T-helper 2 cell (primary cell): ENCODE results near the gene GPR148.
"Not testable (repeated sequence)": the region's sequence is repeated elsewhere in the genome, so short reads cannot be mapped to it uniquely, and the experiment has no call there.

Source experiments
- DNase-seq, 5 experiments: peaks; one replicate each; pipeline versions ENCODE4 v3.0.0 to v3.0.0-alpha.2; 2012 to 2022
- total RNA-seq, 2 donors: gene quantifications; one replicate each; lab custom pipeline; 2026; lab: John Stamatoyannopoulos, UW

The GPR148 gene
- total RNA-seq: 0 reads per million in 2 donors

GRCh38 chr2:130728549-130729316, at the start of gene GPR148:
GPR148 (plus strand) TSS chr2:130729070; CDS start chr2:130729152, 82 bp downstream.
- DNase-seq: peak in 1 of 5 experiments; percentile 12

DNA sequence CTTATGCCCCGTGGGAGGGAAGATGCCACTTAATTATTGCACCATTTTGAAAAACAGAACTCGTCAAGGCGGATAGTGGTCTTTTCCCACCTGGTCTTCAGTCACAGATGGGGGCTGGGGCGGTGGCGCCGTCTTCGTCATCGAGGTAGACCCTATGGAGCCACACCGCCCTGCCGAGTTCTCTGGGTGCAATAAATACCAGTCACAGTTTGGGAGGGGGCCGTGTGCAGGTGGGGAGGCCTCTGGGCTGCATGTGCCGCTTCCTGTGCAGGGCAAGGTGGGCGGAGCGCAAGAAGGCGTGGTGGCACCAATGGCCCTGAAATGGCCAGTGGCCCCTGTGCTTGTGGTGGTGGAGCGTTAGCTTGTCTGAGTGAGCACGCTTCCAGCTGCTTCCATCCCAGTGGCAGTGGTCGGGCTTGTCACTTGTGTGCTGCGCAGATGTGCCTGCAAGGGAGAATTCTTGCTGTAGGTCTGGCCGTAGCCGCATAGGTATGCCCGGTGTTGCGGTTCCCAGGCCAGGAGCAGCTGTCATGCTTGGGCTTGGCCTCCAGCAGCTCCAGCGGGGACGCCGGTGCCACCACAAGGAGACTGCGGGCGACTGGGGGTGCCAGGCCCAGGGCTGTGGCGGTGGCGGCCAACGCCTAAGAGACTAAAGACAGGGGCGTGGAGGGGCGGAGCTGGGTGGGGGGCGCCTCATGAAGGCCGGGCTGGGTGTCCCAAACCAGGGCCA, 36.7 kb upstream of the GPR148 start:
- not testable (repeated sequence) for DNase-seq

- DNase-seq: not testable (repeated sequence)
Measured at GRCh38 chr2:130693474-130693873, 35.4 kb upstream of the GPR148 start.

DNA sequence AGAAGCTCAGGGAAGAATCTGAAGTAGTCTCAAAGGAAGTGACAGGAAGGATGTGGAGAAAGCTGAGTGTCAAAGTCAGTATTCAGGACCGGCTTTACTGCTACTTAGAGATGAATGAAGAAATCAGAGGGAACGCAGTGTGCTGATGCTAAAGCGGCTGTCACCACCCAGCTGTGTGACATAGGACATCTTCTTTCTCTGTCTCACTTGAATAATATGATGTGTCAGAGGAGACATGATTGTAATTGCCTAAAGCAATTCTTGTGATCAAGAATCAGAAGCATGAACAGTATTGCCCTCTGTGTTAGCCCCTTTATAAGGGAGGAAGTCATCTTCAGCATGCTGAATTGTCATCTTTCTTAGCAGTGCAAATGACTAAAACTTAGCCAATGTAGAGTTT, 25.6 kb upstream of the GPR148 start:
- not testable (repeated sequence) for DNase-seq

- DNase-seq: not testable (repeated sequence)
Measured at GRCh38 chr2:130714795-130715194, 14.1 kb upstream of the GPR148 start.

DNA sequence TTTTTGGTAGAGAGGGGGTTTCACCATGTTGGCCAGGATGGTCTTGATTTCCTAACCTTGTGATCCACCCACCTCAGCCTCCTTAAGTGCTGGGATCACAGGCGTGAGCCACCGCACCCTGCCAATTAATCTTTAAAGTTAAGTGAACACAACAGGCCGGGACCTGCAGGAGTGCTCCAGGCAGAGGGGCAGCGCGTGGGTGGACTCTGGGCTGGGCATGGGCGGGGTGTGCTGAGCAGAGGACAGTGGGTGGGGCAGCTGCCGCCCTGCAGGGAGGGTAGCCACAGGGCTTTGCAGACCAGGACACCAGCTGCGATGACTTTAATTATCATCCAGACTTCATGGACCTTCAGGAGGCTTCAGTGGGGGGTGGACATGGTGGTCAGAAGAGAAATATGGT, 8.8 kb upstream of the GPR148 start:
- no peak for DNase-seq

DNA sequence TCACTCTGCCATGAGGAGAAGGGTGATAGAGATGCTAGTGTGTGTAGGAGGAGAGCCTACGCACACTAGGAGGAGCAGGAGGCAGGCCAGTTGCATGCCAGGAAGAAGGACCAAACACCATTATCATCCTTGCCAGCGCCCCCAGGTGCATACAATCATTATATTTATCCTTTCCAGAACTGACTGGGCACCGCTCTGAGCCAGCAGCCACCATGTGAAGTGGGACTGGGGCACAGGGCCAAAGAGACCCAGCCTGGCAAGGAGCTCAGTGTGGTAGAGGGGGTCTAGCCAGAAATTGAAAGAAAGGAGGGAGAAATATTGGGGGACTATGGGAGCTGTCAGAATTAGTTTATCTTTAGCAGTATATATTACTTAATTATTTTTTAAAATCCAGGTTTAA, 8.3 kb upstream of the GPR148 start:
- DNase-seq: no peak

DNA sequence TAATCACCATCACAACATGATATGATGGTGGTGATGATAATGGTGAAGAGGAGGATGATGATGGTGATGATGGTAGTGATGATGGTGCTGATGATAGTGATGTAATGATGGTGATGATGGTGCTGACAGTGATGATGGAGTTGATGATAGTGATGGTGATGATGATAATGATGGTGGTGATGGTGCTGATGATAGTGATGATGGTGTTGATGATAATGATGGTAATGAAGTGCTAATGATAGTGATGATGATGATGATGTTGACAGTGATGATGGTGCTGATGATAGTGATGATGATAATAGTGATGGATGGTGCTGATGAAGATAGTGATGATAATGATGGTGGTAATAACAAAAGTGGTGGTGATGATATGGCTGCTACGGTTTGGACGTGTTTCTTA, 4.4 kb upstream of the GPR148 start:
- no peak for DNase-seq

GRCh38 chr2:130726614-130727180, 2.2 kb upstream of the GPR148 start:
- no peak for DNase-seq

DNA sequence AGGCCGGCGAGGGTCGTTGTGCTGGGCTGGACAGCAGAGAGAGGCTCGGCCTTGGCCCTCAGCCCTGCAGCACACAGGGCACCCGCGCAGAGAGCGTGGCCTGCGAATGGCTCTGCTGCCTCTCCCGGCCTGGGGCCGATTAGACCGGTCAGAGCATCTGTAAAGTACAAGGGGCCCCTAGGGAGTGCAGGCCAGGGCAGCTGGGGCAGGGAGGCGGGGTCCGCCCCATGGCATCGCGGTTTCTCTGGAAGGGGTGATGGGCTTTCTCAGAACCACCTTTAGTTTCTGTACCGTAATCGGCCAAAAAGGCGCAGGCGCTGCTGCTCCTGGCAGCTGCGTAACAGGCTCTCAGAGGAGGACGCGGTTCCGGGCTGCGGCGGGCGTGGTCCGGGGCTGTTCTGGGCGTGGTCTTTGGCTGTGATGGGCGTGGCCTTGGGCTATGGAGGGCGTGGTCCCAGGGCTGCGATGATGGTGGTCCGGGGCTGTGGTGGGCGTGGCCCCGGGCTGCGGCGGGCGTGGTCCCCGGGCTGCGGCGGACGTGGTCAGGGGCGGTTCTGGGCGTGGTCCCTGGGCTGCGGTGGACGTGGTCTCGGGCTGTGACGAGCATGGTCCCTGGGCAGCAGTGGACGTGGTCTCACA, 1.5 kb upstream of the GPR148 start:
- peak; percentile 75 to 90 (median 85) for DNase-seq

DNA sequence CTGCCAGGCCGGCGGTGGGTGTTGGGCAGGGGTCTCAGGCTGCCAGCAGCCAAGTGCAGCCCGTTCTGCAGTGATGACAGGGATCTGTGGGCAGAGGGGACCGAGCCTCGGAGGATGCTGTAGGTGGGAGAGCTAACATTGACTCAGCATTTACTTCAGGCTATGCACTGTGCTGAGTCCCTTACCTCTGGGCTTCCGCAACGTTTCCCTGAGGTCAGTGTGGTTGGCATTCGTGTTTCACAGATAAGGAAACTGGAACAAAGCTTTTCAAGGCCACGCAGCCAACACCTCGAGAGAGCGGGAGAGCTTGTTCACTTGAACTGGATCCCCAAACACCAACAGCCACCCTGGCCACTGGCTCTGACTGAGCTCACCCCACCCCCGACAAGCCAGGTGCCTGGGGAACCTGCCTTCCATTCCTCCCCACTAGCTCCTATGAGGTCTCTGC, 839 bp upstream of the GPR148 start:
- DNase-seq: peak in 4 of 5 experiments; percentile 17 to 75 (median 56)

GRCh38 chr2:130729322-130730299, 741 bp downstream of the GPR148 start:
- no peak for DNase-seq

- not testable (repeated sequence) for DNase-seq
Measured at GRCh38 chr2:130732257-130732656, 3.4 kb downstream of the GPR148 start.

DNA sequence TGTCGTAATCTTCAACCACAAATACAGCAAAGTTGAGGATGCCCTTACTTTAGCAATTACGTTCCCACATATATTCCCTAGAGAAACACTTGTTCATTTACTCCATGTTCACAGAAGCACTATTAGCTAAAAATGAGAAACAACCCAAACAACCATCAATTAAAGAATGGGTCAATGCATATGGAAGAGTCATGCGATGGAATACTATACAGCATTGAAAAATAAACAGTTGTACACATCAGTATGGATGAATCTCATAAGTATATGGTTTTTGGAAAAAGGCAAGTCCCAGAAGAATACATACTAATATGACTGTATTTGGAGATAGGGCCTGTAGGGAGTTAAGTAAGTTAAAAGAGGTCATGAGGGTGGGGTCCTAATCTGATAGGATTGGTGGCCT, 6.3 kb downstream of the GPR148 start:
- DNase-seq: no peak

- DNase-seq: no peak
Measured at GRCh38 chr2:130736487-130736886, 7.6 kb downstream of the GPR148 start.

DNA sequence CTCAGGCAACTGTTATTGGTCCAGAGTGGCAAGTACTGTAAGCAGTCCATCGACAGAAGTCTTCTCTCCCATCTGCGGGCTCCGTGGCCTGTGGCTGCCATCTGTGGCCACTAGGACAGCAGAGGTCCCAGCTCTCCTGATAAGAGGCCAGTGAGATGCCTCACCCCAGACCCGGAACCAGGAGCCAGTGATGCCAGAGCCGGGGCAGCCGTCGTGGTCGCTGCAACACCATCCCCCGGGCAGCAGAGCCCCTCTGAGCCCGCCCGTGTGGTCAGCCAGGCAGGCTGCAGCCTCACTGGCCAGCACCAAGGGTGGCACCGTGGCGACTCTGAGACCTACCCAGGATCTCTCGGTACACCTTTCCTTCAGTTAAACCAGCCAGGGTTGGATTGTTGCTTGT, 8.7 kb downstream of the GPR148 start:
- no peak for DNase-seq

- no peak for DNase-seq
Measured at GRCh38 chr2:130740671-130741070, 11.8 kb downstream of the GPR148 start.

GRCh38 chr2:130743278-130743677, 14.4 kb downstream of the GPR148 start:
- no peak for DNase-seq

DNA sequence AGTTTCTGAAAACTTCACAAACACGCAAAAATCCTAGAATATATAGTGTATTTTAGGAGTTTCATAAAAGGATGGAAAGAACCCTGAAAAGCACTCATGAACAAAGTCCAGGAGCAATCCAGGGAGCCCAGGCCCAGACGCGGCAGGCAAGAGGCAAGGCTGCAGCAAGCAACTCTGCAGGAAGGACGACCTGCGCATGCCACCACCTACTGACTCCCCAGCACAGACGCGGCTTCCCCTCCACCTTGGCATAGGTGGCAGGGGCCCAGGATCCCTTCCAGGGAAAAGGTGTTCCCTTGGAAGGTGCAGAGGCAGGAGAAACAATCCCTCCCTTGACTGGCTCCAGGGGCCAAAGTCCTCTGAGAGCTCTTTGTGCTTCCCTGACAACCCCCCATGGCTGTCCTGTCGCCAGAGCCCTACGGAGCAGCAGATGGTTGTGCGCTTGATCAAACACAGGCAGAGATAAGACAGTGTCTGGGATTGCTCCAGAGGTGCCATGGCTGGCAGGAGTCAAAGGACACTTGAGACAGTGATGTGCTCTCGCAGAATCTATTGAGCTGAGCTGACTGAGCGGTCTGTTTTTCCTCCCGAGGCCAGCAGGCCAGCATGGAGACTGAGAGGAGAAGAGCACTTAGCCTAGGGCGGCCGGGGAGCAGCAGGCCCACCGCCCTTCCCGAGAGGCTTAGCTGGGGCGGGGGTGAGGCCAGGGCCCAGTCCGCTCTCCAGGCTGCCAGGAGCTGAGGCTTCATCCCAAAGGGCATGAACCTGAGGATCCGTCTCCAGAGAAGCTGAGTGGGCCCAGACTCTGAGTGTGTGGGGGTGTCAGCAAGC, 15.6 kb downstream of the GPR148 start:
- DNase-seq: no peak

DNA sequence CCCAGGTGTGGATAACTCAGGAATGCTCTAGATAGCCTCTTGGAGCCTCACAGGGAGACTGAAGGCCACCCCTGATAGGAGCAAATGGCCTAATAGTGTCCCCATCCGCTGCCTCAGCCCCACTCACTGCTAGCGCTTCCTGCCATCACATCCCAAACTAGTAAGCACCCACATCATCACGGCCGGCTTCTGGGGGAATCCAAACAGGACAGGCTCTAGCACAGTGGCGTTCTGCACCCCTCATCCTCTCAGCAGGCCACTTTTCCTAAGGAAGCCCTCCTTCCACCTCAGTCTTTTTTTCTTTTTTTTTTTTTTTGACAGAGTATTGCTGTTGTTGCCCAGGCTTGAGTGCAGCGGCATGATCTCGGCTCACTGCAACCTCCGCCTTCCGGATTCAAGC, 20.2 kb downstream of the GPR148 start:
- no peak for DNase-seq

DNA sequence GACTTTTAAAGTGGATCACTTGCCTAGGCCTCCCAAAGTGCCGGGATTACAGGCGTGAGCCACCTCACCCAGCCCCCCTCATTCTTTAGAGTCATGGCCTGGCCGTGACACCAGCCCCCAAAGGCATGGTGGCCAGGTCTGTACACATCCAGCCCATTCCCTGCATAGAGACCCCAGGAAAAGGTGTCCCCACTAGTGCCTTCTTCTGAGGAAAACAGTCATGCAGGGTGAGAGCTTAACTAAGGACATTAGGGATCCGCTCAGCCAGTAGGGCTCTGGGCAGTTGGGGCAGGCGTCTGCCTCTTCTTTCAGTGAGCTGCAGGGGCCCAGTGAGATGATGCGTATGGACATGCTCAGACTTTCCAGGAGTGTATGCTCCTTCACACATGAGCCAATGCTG, 20.8 kb downstream of the GPR148 start:
- DNase-seq: no peak
